OCI-M1 (cell line): ENCODE measurements around the gene SERPIND1.
A peak's percentile ranks its signal among the peaks of the same experiment; 100 is the strongest.

ENCODE experiments used
- DNase-seq: peaks from one replicate; lab custom pipeline; 2025; lab: John Stamatoyannopoulos, UW

SERPIND1 gene

GRCh38 chr22:20792221-20792965 lies 18.5 kb downstream of the SERPIND1 start:
- no peak for DNase-seq

GRCh38 chr22:20792966-20793728 lies 19.2 kb downstream of the SERPIND1 start:
- DNase-seq = no peak

GRCh38 chr22:20793748-20794649 lies 20.1 kb downstream of the SERPIND1 start:
- DNase-seq = no peak

- DNase-seq = no peak
Observed at GRCh38 chr22:20794650-20795413, 20.9 kb downstream of the SERPIND1 start.

GRCh38 chr22:20796731-20797130 lies 22.8 kb downstream of the SERPIND1 start:
- DNase-seq = no peak

GRCh38 chr22:20798218-20798617 lies 24.3 kb downstream of the SERPIND1 start:
- DNase-seq = no peak

- DNase-seq = no peak
Observed at GRCh38 chr22:20798974-20799373, 25.1 kb downstream of the SERPIND1 start.

GRCh38 chr22:20799449-20799848 lies 25.5 kb downstream of the SERPIND1 start:
- no peak for DNase-seq

GRCh38 chr22:20802452-20802851 lies 28.5 kb downstream of the SERPIND1 start:
- no peak for DNase-seq

GRCh38 chr22:20802922-20803553 lies 29.1 kb downstream of the SERPIND1 start:
- no peak for DNase-seq

GRCh38 chr22:20803696-20804324 lies 29.9 kb downstream of the SERPIND1 start:
- peak; percentile 75 for DNase-seq

GRCh38 chr22:20804650-20805049 lies 30.7 kb downstream of the SERPIND1 start:
- DNase-seq = no peak

GRCh38 chr22:20805972-20806471 lies 32.1 kb downstream of the SERPIND1 start:
- DNase-seq = peak; percentile 22

GRCh38 chr22:20807315-20807752 lies 33.4 kb downstream of the SERPIND1 start:
- DNase-seq = no peak

- no peak for DNase-seq
Observed at GRCh38 chr22:20808844-20809243, 34.9 kb downstream of the SERPIND1 start.

- no peak for DNase-seq
Observed at GRCh38 chr22:20809538-20810185, 35.7 kb downstream of the SERPIND1 start.

GRCh38 chr22:20810645-20811044 lies 36.7 kb downstream of the SERPIND1 start:
- no peak for DNase-seq

GRCh38 chr22:20811171-20811570 lies 37.3 kb downstream of the SERPIND1 start:
- no peak for DNase-seq

- DNase-seq = no peak
Observed at GRCh38 chr22:20811971-20812660, 38.2 kb downstream of the SERPIND1 start.
